HepG2 (cell line): Measurements from ENCODE around the gene C2orf42. TPM values are rescaled to one million over a fixed set of nuclear protein-coding genes. Genes with fewer than 3 reads are reported as not detected.

ENCODE experiments used
- ATAC-seq: fragments of 200-7000 bp; cut with Tn5 transposase; 3 replicates; pipeline ENCODE4 v1.9.1; 2020; ENCODE audit warnings: mild to moderate bottlenecking, moderate library complexity
- BruUV-seq: library from RNA; stranded (reverse); fragments of 400-500 nt; replicated peaks from 2 replicates; lab custom pipeline; 2021; lab: Mats Ljungman, UMichigan
- CTCF ChIA-PET: fragments of 300-600 bp; formaldehyde crosslinking; extraction: SDS; loops from one replicate; lab custom pipeline; 2021; ENCODE audit warnings: low total read pairs, inconsistent platforms, low intra/inter-chr PET ratio; lab: Yijun Ruan, JAX
- POLR2A ChIA-PET: fragments of 350-600 bp; sonication (Branson Sonifier 250); formaldehyde crosslinking; loops from one replicate; lab custom pipeline; 2020; ENCODE audit warnings: antibody characterized with exemption, inconsistent platforms; lab: Yijun Ruan, JAX
- DNase-seq: peaks from one replicate; pipeline ENCODE4 v3.0.0-alpha.2; 2015; ENCODE audit warnings: low spot score
- FAIRE-seq: peaks from 3 replicates; lab custom pipeline; 2011; peaks lifted over from hg19 to GRCh38; lab: Jason Lieb, UNC
- H2AFZ ChIP-seq: one replicate; pipeline ENCODE4 v1.6.1; 2011; ENCODE audit warnings: low read length, inconsistent platforms
- H3K27ac ChIP-seq: fragments of 300-600 bp; 3 replicates; pipeline ENCODE4 v1.8.0; 2011; ENCODE audit warnings: mixed run types, mild to moderate bottlenecking, mixed read lengths, low read length, inconsistent platforms; ENCODE audit not compliant: insufficient read depth; ENCODE audit errors: extremely low read length
- H3K27me3 ChIP-seq, 2 experiments: fragments of 200-600 bp in 1 of 2; 2 replicates in 1 of 2; 3 replicates in 1 of 2; pipeline versions ENCODE4 v1.6.0 to v1.8.0; 2011; ENCODE audit warnings: low read length in 2 of 2, mild to moderate bottlenecking in 2 of 2, moderate library complexity in 2 of 2, inconsistent platforms in 1 of 2; ENCODE audit not compliant: insufficient read depth in 2 of 2, control insufficient read depth in 1 of 2
- H3K36me3 ChIP-seq, 2 experiments: fragments of 200-600 bp in 1 of 2; replicated peaks in 1 of 2; 2 replicates in 1 of 2; 3 replicates in 1 of 2; pipeline versions ENCODE4 v1.5.1 to v1.8.0; 2011; ENCODE audit warnings: low read length in 2 of 2, inconsistent platforms in 1 of 2; ENCODE audit not compliant: insufficient read depth in 2 of 2, control insufficient read depth in 1 of 2
- H3K4me1 ChIP-seq: 2 replicates; pipeline ENCODE4 v1.5.1; 2012; ENCODE audit warnings: low read length, inconsistent platforms; ENCODE audit not compliant: insufficient read depth
- H3K4me2 ChIP-seq: 2 replicates; pipeline ENCODE4 v1.6.0; 2011; ENCODE audit warnings: low read depth, low read length, inconsistent platforms
- H3K4me3 ChIP-seq, 3 experiments: fragments of 200-600 bp in 1 of 3; sonication (generic), shearing (Covaris generic) in 1 of 3; replicated peaks in 1 of 3; 2 replicates each; pipeline ENCODE4 v1.5.1; 2011 to 2016; ENCODE audit warnings: low read length in 3 of 3, inconsistent platforms in 2 of 3, low read depth in 2 of 3, mild to moderate bottlenecking in 2 of 3, control low read depth in 1 of 3, mixed read lengths in 1 of 3; ENCODE audit not compliant: insufficient read depth in 1 of 3
- H3K79me2 ChIP-seq: one replicate; pipeline ENCODE4 v1.6.1; 2011; ENCODE audit warnings: low read length, inconsistent platforms; ENCODE audit not compliant: insufficient read depth
- H3K9ac ChIP-seq: 2 replicates; pipeline ENCODE4 v1.6.0; 2011; ENCODE audit warnings: mild to moderate bottlenecking, low read depth, low read length, inconsistent platforms; ENCODE audit not compliant: insufficient read depth
- H3K9me3 ChIP-seq: 2 replicates; pipeline ENCODE4 v1.5.1; 2012; ENCODE audit warnings: mild to moderate bottlenecking, low read length
- H4K20me1 ChIP-seq: 2 replicates; pipeline ENCODE4 v1.6.0; 2011; ENCODE audit warnings: inconsistent platforms, mild to moderate bottlenecking, low read length, moderate library complexity; ENCODE audit not compliant: insufficient read depth
- BORCS8-MEF2B ChIP-seq: sonication (generic); formaldehyde crosslinking; IDR thresholded peaks from 2 replicates; pipeline ENCODE4 v1.8.0; 2022; ENCODE audit warnings: mild to moderate bottlenecking, missing genetic modification reagents
- FLYWCH1 ChIP-seq: sonication (generic); formaldehyde crosslinking; IDR thresholded peaks from 2 replicates; pipeline ENCODE4 v1.8.1; 2023; ENCODE audit warnings: mild to moderate bottlenecking, missing genetic modification reagents
- FOXO4 ChIP-seq: sonication (generic); formaldehyde crosslinking; conservative IDR thresholded peaks from 2 replicates; pipeline ENCODE4 v1.8.1; 2023; ENCODE audit warnings: missing genetic modification reagents
- GTF3A ChIP-seq: sonication (generic); formaldehyde crosslinking; conservative IDR thresholded peaks from 2 replicates; pipeline ENCODE4 v1.4.0; 2020; ENCODE audit warnings: mild to moderate bottlenecking, missing genetic modification reagents
- HNF4G ChIP-seq, 2 experiments: sonication (generic) in 1 of 2; formaldehyde crosslinking in 1 of 2; IDR thresholded peaks; 2 replicates each; pipeline versions ENCODE4 v1.4.0 to v1.6.1; 2011 to 2020; ENCODE audit warnings: borderline replicate concordance in 2 of 2, low read depth in 2 of 2, mild to moderate bottlenecking in 2 of 2, low read length in 1 of 2, missing genetic modification reagents in 1 of 2, moderate library complexity in 1 of 2
- KAT8 ChIP-seq: IDR thresholded peaks from 2 replicates; pipeline ENCODE4 v1.6.1; 2016; ENCODE audit warnings: missing genetic modification reagents, missing compliant biosample characterization
- NFYB ChIP-seq: sonication (generic); formaldehyde crosslinking; IDR thresholded peaks from 2 replicates; pipeline ENCODE4 v1.4.0; 2020; ENCODE audit warnings: missing genetic modification reagents
- SAFB2 ChIP-seq: sonication (generic); formaldehyde crosslinking; IDR thresholded peaks from 2 replicates; pipeline ENCODE4 v1.5.1; 2020; ENCODE audit warnings: missing genetic modification reagents, low read depth, mild to moderate bottlenecking, borderline replicate concordance
- ZMYM4 ChIP-seq: sonication (generic); formaldehyde crosslinking; IDR thresholded peaks from 2 replicates; pipeline ENCODE4 v1.8.1; 2023; ENCODE audit warnings: mild to moderate bottlenecking, missing genetic modification reagents
- ZNF136 ChIP-seq: sonication (generic); formaldehyde crosslinking; IDR thresholded peaks from 2 replicates; pipeline ENCODE4 v1.8.1; 2022; ENCODE audit warnings: low read depth, mild to moderate bottlenecking, moderate library complexity, missing genetic modification reagents
- ZNF543 ChIP-seq: sonication (generic); formaldehyde crosslinking; IDR thresholded peaks from 2 replicates; pipeline ENCODE4 v1.4.0; 2020; ENCODE audit warnings: mild to moderate bottlenecking, missing genetic modification reagents
- ZNF550 ChIP-seq: sonication (generic); formaldehyde crosslinking; IDR thresholded peaks from 2 replicates; pipeline ENCODE4 v1.4.0; 2020; ENCODE audit warnings: mild to moderate bottlenecking, missing genetic modification reagents, borderline replicate concordance
- ZNF644 ChIP-seq: IDR thresholded peaks from 2 replicates; pipeline ENCODE4 v1.6.1; 2016; ENCODE audit warnings: low read depth
- ZSCAN31 ChIP-seq: sonication (generic); formaldehyde crosslinking; IDR thresholded peaks from 2 replicates; pipeline ENCODE4 v1.5.0; 2020; ENCODE audit warnings: low read depth, mild to moderate bottlenecking, missing genetic modification reagents
- WGBS: methylation state at CpG from one replicate; pipeline ENCODE4 v1.1.6; 2017; ENCODE audit warnings: low lambda C conversion rate; 5-methylcytosine and 5-hydroxymethylcytosine counted together
- in situ Hi-C: cut with HindIII; loops from 2 replicates; pipeline ENCODE4 v1.10.0; 2017; ENCODE audit warnings: low pct_unique_long_range_greater_than_20kb; ENCODE audit not compliant: extremely low pct_ligation_motif_present
- intact Hi-C: fragments of 100-400 bp; cut with micrococcal nuclease; formaldehyde crosslinking; loops from one replicate; pipeline ENCODE4 v1.10.0; 2022; ENCODE audit not compliant: unreplicated experiment
- polyA plus RNA-seq, 8 experiments: library from polyadenylated mRNA; depleted of rRNA in 3 of 8; stranded (reverse) in 7 of 8; unstranded in 1 of 8; fragments of >200 nt; fragmentation: Illumina TruSeq in 4 of 8; extraction: Trizol in 4 of 8; gene quantifications; 2 replicates each; pipeline versions ENCODE4 v1.2.1 to v1.2.3, GENCODE V29; 2011 to 2016; ENCODE audit warnings: low read depth in 4 of 8, missing spikeins in 1 of 8, mixed read lengths in 1 of 8; ENCODE audit not compliant: insufficient read depth in 1 of 8
- total RNA-seq, 5 experiments: library from RNA; depleted of rRNA; stranded (reverse); fragments of >200 nt; fragmentation: Illumina TruSeq; extraction: Trizol; gene quantifications; 2 replicates each; pipeline ENCODE4 v1.2.3, GENCODE V29; 2016; ENCODE audit warnings: low read depth in 1 of 5
- TF ChIP-seq, protein P1 (sequence below): sonication (generic); formaldehyde crosslinking; IDR thresholded peaks from 2 replicates; pipeline ENCODE4 v1.9.0; 2021; ENCODE audit warnings: missing genetic modification reagents, borderline replicate concordance
- TF ChIP-seq, protein P2 (sequence below): IDR thresholded peaks from 2 replicates; pipeline ENCODE4 v1.6.1; 2016
- TF ChIP-seq, protein P3 (sequence below): sonication (generic); formaldehyde crosslinking; IDR thresholded peaks from 2 replicates; pipeline ENCODE4 v1.4.0; 2020; ENCODE audit warnings: mild to moderate bottlenecking, missing genetic modification reagents

C2orf42 gene
- total and polyA plus RNA-seq, 2 of the 13 experiments (the other 11 are each of a cell fraction or from before 2014, with no cell fraction given), result 9.3 to 9.9 TPM

DNA sequence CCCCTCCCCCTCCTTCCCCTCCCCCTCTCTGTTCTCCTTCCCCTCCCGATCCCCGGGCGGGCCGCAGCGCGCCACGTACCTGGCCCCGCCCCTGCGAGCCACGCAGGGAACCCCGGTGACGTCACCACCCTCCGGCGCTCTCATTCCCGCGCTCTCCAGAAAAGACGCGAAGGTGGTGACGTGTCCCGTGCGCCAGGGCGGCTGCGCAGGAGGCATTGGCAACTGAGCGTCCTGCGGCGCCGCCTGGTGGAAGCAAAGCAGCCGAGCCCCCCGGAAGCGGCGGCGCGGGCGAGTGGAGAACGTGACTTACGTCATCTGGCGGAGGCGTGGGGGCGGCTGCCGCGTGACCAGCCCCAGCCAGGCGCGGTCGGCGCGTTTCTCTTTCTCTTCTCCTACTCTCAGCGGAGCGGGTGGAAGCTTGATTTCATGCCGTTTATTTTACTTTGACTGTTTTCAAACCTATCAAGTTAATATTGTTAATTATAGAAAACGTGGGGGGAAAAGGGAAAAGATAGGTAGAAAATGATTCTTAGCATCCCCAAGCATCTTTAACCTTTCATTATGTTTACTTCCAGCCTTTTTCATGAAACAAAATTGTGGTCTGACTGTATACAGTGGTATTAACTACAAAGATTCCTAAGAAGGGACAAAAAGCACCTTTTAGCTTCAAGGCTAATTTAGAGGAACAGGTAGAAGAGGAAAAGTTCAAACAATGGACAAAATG lies 48.1 kb downstream of the C2orf42 start:
- no TSS peak for BruUV-seq
- ChIA-PET POLR2A (interaction anchor here (0.8 to 10.5 kb wide), 26 partner anchors 10 to 418 kb away, joined by 3 to 124 read pairs (median 4); partner anchors contain the start of genes C2orf42, MXD1, PCBP1 and PCYOX1), CTCF (interaction anchor here (0.8 to 2.1 kb wide), 3 partner anchors 56 to 230 kb away, joined by 3 to 15 read pairs (median 3); partner anchors contain the start of gene PCBP1)
- WGBS, result 1% methylated on average over 47 of the region's 50 CpGs
- ATAC-seq (peak; percentile 68), DNase-seq (peak; percentile 99), FAIRE-seq (peak; percentile 82)
- H3K9ac ChIP-seq, result peak overlapping the region; percentile 80
- H2AFZ ChIP-seq, result no peak overlapping the region
- peak overlapping the region; percentile 43 to 67 (median 61) for H3K4me3 ChIP-seq
- no peaks in the 10 kb centered on the region for H4K20me1 ChIP-seq
- H3K79me2 ChIP-seq, result peaks cover 8% of the 10 kb centered on the region
- peak overlapping the region; percentile 93 for H3K27ac ChIP-seq
- H3K27me3 ChIP-seq, result no peaks in the 10 kb centered on the region
- peaks cover 56% of the 10 kb centered on the region for H3K4me1 ChIP-seq
- H3K4me2 ChIP-seq, result peak overlapping the region; percentile 90
- intact Hi-C loops, result loop anchor here (1.0 to 5.0 kb wide), 7 partner anchors 34 to 228 kb away; partner anchors contain the start of genes C2orf42 and TIA1
- H3K9me3 ChIP-seq, result no peaks in the 10 kb centered on the region
- in situ Hi-C loops, result loop anchor here (5.0 kb wide), 2 partner anchors 55 to 230 kb away; partner anchors contain the start of gene PCBP1
- no peaks in the 10 kb centered on the region for H3K36me3 ChIP-seq
- TF ChIP-seq KAT8 (CRISPR knock-in tag), result peak; percentile 98
- TF ChIP-seq SAFB2 (CRISPR knock-in tag), result no peak; the same call in 1 of the 2 replicates
- peak; percentile 64 for TF ChIP-seq NFYB (CRISPR knock-in tag)
- peak; percentile 96 for TF ChIP-seq GTF3A (CRISPR knock-in tag)
- TF ChIP-seq ZNF136, result peak; percentile 96
- peak; percentile 36; the same call in 1 of the 2 replicates for TF ChIP-seq HNF4G (IDR thresholded peaks at IDR 0.05; ENCODE audit: borderline replicate concordance, low read depth, low read length)
- peak; percentile 75; the same call in 1 of the 2 replicates for TF ChIP-seq HNF4G (CRISPR knock-in tag; IDR thresholded peaks at IDR 0.05; ENCODE audit: borderline replicate concordance, low read depth)
- peak; percentile 86; the same call in 1 of the 2 replicates for TF ChIP-seq ZNF543
- TF ChIP-seq, protein P1, sequence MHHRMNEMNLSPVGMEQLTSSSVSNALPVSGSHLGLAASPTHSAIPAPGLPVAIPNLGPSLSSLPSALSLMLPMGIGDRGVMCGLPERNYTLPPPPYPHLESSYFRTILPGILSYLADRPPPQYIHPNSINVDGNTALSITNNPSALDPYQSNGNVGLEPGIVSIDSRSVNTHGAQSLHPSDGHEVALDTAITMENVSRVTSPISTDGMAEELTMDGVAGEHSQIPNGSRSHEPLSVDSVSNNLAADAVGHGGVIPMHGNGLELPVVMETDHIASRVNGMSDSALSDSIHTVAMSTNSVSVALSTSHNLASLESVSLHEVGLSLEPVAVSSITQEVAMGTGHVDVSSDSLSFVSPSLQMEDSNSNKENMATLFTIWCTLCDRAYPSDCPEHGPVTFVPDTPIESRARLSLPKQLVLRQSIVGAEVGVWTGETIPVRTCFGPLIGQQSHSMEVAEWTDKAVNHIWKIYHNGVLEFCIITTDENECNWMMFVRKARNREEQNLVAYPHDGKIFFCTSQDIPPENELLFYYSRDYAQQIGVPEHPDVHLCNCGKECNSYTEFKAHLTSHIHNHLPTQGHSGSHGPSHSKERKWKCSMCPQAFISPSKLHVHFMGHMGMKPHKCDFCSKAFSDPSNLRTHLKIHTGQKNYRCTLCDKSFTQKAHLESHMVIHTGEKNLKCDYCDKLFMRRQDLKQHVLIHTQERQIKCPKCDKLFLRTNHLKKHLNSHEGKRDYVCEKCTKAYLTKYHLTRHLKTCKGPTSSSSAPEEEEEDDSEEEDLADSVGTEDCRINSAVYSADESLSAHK (CRISPR knock-in tag), result no peak
- TF ChIP-seq, protein P2, sequence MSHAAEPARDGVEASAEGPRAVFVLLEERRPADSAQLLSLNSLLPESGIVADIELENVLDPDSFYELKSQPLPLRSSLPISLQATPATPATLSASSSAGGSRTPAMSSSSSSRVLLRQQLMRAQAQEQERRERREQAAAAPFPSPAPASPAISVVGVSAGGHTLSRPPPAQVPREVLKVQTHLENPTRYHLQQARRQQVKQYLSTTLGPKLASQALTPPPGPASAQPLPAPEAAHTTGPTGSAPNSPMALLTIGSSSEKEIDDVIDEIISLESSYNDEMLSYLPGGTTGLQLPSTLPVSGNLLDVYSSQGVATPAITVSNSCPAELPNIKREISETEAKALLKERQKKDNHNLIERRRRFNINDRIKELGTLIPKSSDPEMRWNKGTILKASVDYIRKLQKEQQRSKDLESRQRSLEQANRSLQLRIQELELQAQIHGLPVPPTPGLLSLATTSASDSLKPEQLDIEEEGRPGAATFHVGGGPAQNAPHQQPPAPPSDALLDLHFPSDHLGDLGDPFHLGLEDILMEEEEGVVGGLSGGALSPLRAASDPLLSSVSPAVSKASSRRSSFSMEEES (CRISPR knock-in tag), result peak; percentile 100
- TF ChIP-seq ZNF644 (CRISPR knock-in tag), result no peak
- peak; percentile 97 for TF ChIP-seq ZSCAN31 (CRISPR knock-in tag)
- no peak for TF ChIP-seq FOXO4
- TF ChIP-seq FLYWCH1, result no peak
- peak; percentile 99 for TF ChIP-seq ZMYM4 (CRISPR knock-in tag)
- TF ChIP-seq ZNF550, result 0 out of 2 replicates have a peak, but pooled peaks have one; percentile 14
- TF ChIP-seq, protein P3, sequence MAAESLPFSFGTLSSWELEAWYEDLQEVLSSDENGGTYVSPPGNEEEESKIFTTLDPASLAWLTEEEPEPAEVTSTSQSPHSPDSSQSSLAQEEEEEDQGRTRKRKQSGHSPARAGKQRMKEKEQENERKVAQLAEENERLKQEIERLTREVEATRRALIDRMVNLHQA (CRISPR knock-in tag), result peak; percentile 47; the same call in 1 of the 2 replicates
- TF ChIP-seq BORCS8-MEF2B (CRISPR knock-in tag), result peak; percentile 92
